AG10803 (cell line): ENCODE measurements around the gene KSR1.
"Not testable (repeated sequence)": the region's sequence is repeated elsewhere in the genome, so short reads cannot be mapped to it uniquely, and the experiment has no call there.

ENCODE experiments used
- DNase-seq: peaks from one replicate; pipeline ENCODE4 v3.0.0; 2010; ENCODE audit warnings: low read depth
- H3K4me3 ChIP-seq: 2 replicates; pipeline ENCODE4 v1.5.1; 2011; ENCODE audit warnings: mild to moderate bottlenecking, low read length, control low read depth
- TF ChIP-seq, protein P1 (sequence below): conservative IDR thresholded peaks from 2 replicates; pipeline ENCODE4 v1.5.1; 2011; ENCODE audit warnings: mild to moderate bottlenecking, low read length, control low read depth, inconsistent platforms

KSR1 gene

DNA sequence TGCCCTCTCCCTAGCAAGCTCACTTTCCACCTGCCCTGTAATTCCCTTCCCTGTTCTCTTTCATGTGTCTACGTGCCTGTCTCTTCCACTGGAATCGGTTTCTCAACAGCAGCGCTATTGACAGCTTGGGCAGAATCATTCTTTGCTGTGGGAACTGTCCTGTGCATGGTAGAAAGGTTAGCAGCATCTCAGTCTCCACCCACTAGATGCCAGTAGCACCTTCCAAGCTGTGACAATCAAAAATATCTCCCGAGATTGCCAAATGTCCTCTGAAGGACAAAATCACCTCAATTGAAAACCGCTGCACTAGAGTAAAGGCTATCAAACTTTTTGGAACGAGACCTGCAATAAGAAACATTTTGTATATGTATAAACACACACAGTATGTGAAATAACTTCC, 41.6 kb upstream of the KSR1 start:
- no peak for DNase-seq
- TF ChIP-seq, protein P1, sequence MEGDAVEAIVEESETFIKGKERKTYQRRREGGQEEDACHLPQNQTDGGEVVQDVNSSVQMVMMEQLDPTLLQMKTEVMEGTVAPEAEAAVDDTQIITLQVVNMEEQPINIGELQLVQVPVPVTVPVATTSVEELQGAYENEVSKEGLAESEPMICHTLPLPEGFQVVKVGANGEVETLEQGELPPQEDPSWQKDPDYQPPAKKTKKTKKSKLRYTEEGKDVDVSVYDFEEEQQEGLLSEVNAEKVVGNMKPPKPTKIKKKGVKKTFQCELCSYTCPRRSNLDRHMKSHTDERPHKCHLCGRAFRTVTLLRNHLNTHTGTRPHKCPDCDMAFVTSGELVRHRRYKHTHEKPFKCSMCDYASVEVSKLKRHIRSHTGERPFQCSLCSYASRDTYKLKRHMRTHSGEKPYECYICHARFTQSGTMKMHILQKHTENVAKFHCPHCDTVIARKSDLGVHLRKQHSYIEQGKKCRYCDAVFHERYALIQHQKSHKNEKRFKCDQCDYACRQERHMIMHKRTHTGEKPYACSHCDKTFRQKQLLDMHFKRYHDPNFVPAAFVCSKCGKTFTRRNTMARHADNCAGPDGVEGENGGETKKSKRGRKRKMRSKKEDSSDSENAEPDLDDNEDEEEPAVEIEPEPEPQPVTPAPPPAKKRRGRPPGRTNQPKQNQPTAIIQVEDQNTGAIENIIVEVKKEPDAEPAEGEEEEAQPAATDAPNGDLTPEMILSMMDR = no peak

DNA sequence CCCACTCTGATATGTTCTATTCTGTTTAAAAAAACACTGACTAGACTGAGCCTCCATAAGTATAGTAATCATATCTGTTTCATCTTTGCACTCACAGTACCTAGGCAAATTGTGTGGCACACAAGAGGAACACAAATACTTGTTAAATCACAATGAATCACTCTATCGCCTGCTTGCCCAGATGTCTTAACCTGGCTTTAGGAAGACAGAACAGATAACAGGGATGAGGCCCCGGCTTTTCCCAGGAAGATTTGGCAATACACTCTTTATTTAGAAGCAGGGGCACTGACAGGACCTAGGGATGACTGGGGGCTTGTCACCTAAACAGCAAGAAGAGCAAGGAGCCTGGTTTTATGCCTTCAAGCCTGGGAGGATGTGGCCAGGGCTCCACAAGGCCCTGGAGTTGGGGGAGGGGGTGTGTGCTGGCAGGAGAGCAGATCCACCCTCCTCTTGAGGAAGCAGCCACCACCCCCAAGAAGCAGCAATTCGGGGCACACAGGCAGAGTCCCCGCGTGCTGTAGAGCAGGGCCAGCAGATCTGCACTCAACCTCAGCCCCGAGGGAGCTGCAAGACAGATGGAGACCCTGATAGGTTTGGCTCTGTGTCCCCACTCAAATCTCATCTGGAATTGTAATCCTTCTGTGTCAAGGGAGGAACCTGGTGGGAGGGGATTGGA, 41.0 kb upstream of the KSR1 start:
- TF ChIP-seq, protein P1 = no peak

More for the DNA sequence above, 41.6 kb upstream of the KSR1 start:
- no peak overlapping the region for H3K4me3 ChIP-seq

DNA sequence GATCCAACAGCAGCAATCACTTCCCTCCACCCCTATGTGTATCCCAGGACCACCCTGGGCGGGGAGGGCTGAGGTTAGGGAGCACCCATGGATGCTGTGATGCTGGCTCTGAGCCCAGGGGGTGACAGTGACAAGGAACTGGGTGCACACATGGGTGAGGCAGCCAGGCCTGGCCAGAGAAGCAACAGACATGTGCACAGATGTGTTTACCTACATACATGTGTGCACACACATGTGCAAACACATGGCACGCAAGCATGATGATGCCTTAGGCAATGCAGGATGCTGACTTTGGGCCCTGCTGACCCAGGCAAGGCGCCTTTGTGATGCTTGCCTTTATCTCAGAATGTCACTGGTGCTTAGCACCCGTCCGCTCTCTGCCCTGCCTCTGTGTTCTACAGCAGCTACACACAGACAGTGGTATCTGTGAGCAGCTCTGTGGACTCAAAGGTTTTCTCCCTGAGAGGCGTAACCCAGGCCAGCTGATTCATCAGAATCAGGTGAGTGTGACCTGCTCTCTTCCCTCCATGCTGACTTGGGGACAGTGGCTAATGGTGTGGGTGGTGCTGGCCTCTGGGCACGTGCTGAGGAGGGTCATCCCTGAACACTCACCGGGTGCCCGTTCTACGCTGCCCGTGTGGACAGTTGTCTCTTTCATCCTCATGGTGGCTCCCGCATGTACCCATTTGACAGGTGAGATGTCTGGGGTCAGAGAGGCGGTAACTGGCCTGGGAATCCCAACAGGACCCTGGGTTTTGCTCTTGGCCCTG, 38.5 kb upstream of the KSR1 start:
- H3K4me3 ChIP-seq = no peak overlapping the region
- DNase-seq = no peak
- TF ChIP-seq, protein P1 = no peak

More for the DNA sequence above, 41.0 kb upstream of the KSR1 start:
- H3K4me3 ChIP-seq = no peak overlapping the region
- DNase-seq = no peak

DNA sequence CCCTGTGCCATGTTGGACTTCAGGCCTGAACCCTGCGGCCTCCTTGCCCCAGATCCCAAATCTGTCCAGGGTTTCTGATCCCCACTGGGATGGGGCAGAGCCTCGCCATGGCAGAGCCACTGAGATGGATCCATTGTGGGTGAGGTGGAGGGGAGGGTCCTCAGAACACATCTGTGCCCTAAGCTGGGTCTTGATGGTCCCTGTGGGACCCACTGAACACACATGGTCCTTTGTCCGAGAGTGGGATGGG, 38.0 kb upstream of the KSR1 start:
- no peak for DNase-seq
- no peak overlapping the region for H3K4me3 ChIP-seq
- TF ChIP-seq, protein P1 = no peak

DNA sequence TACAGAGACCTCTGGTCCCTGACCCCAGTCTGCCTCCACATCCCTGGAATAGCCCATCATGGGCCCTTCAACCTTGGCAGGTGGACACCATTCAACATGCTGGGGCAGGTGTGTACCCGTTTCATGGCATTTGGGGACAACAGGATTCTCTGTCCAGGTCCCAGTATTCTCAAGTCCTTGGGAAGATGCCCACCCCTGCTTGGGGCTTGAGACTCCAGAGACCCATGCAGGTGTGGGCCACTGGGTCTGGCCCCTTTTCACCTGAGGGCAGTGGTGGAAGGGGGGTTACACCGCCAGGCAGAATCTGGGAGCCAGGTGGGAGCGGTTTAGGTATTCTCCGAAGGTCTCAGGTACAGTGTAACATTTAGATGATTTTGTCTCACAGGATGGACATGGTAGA, 37.1 kb upstream of the KSR1 start:
- TF ChIP-seq, protein P1 = no peak
- DNase-seq = no peak
- H3K4me3 ChIP-seq = no peak overlapping the region

DNA sequence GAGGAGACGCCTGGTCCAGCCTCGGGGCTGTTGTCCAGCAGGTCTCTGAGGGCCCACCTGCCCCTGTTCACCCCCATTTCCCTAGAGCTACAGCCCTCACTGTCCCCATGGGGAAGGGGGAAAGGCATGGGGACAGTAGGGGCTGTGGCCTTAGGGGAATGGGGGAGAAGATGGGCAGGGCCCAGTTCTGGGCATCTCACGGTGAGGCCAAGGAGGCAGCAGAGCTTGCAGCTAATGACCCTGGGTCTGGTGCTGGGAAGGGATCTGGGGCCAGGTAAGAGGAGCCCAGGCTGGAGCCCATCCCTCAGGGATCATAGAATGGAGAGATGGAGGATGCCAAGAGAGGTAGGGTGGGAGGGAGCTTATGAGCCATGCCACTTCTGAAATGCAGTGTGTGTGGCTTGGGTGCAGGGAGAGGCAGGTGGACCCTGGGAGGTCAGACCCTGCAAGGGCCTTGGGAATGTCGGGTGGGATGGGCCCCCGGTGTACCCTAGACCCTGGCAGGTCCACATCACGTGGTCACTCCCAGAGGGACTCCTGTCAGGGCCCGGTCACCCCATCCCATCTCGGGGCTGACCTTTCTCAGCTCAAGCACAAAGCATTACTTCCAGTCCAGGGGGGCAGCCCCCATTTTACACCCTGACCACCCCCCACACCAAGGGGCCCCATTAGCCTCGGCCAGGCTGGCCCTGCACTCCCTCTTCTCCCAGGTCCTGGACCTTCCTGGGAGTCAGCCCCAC, 35.9 kb upstream of the KSR1 start:
- TF ChIP-seq, protein P1 = no peak
- no peak for DNase-seq
- H3K4me3 ChIP-seq = no peak overlapping the region

DNA sequence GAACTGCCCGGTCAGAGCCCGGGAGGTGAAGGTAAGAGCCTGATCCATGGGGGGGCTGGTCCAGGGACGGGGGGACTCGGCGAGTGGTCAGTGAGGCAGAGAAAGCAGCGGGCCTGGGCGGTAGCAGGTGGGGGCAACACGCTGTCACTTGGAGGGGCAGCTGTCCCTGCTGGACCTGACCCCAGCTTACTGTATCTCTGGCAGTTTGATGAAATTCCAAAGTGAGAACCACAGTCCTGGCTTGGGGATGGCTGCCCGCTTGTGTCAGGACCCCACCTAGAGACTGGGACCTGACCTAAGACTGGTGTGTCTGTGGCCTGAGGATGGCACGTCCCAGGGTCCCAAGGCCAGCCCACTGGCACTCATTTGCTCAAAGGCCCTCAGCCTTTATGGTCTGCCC, 35.1 kb upstream of the KSR1 start:
- DNase-seq = no peak
- TF ChIP-seq, protein P1 = no peak
- H3K4me3 ChIP-seq = no peak overlapping the region

DNA sequence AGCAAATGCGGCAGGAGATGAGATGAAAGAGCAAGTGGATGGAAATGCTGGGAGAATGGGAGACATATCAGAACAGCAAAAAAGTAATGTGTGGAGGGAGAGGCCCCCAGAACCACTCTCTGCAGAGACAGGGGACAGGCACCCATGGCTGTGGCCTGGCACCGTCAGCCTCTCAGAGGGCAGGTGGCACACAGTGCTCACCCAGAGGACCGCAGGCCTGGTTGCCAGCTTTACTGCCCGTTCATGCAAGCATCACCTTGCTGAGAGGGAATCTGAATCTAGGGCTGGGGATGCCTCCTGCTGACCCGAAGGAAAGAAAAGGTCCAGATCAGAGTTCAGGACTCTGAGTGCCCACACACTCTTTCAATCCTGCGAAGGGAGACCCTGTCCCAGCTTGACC, 34.6 kb upstream of the KSR1 start:
- DNase-seq, H3K4me3 ChIP-seq: not testable (repeated sequence)
